T-helper 2 cell treated with Interferon-gamma antibody and Interleukin-4, amounts not matched to agents 100 ng/mL and 5 ng/mL, for 36 hours (primary cell): Measurements from ENCODE around the gene ACOT8. TPM values are rescaled to one million over a fixed set of nuclear protein-coding genes. Genes with fewer than 3 reads are reported as not detected.
"Not testable (repeated sequence)": the region's sequence is repeated elsewhere in the genome, so short reads cannot be mapped to it uniquely, and the experiment has no call there.

Source experiments
- intact Hi-C: fragments of 100-400 bp; cut with micrococcal nuclease; formaldehyde crosslinking; loops from one replicate; pipeline ENCODE4 v1.15.1; 2023
- total RNA-seq: library from RNA; stranded (reverse); gene quantifications from 2 replicates; pipeline ENCODE4 v1.2.3, GENCODE V29; 2022

ACOT8 gene
- total RNA-seq, result 36.6 and 37.1 TPM in 2 replicates

GRCh38 chr20:45857114-45857881 lies at the start of gene ACOT8, which contains the start of gene ZSWIM3:
Gene ACOT8, minus strand, starts transcription at chr20:45857392. Its CDS starts 77 bp downstream, at chr20:45857315.
Gene ZSWIM3, plus strand, starts transcription at chr20:45857614. Its CDS starts 212 bp downstream, at chr20:45857826.
- intact Hi-C loops, result loop anchor here (1.0 to 5.0 kb wide), 9 partner anchors 24 to 494 kb away; partner anchors contain the start of genes CTSA, DNTTIP1, NEURL2 and SNX21

- intact Hi-C loops, result no loop called here
These were observed 48.4 kb upstream of the ACOT8 start for GRCh38 chr20:45905505-45906079.

- intact Hi-C loops, result no loop called here
These were observed 47.7 kb upstream of the ACOT8 start for GRCh38 chr20:45904583-45905504.

GRCh38 chr20:45902199-45902701 lies 45.1 kb upstream of the ACOT8 start:
- intact Hi-C loops, result no loop called here

GRCh38 chr20:45901332-45901731 lies 44.1 kb upstream of the ACOT8 start:
- intact Hi-C loops, result not testable (repeated sequence)

DNA sequence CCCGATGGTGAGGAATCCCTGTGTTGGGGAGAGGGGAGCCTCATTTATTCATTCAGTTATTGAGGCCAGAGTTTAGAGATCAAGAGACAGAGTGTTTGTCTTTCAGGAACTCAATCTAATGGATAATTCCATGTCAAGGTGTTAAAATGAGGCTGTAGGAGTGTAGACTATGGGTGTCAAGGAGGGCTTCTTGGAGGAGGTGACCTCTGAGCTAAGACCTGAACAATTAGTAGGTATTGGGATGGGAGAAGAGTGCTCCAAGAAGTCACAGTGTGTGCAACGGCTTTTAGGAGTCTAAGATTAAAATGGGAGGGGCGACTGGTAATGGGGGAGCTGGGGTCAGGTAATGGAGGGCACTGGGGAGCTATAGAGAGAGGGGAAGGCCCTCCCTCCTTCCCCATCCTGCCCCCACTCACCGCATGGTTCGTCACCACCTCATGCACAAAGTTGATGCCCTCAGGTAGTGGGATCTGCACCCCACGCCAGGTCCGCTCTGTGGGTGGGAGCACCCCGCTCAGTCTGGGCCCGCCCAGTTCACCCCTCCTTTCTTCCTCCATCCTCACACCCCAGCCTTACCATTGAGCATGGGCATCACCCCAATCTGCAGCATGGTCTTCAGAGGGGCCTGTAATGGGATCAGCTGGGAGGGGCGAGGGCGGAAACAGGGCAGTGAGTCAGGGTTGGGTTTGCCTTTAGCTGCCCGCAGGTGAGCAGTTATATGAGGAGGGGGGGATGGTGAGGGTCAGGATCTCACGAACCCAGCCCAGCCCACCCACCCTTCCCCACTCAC lies 42.0 kb upstream of the ACOT8 start:
- intact Hi-C loops, result no loop called here

DNA sequence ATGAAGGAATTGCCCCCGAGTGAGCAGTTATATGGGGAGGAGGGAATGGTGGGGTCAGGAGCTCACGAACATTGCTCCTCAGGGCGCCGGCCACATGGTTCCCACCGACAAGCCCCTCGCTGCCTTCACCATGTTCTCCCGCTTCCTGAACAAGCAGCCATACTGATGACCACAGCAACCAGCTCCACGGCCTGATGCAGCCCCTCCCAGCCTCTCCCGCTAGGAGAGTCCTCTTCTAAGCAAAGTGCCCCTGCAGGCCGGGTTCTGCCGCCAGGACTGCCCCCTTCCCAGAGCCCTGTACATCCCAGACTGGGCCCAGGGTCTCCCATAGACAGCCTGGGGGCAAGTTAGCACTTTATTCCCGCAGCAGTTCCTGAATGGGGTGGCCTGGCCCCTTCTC lies 41.1 kb upstream of the ACOT8 start:
- intact Hi-C loops, result no loop called here

DNA sequence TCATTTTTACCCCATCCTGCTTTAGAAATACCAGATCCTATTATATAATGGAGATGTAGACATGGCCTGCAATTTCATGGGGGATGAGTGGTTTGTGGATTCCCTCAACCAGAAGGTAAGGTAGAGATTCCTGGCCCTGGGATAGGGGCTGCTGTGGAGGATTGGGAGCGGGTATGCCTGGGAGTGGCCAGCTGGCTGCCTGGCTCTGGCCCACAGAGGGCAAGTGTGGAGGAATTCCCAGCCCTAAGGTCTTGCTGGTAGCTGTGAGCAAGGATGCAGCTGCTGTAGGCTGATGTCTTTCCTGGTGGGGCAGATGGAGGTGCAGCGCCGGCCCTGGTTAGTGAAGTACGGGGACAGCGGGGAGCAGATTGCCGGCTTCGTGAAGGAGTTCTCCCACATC lies 40.5 kb upstream of the ACOT8 start:
- intact Hi-C loops, result no loop called here

DNA sequence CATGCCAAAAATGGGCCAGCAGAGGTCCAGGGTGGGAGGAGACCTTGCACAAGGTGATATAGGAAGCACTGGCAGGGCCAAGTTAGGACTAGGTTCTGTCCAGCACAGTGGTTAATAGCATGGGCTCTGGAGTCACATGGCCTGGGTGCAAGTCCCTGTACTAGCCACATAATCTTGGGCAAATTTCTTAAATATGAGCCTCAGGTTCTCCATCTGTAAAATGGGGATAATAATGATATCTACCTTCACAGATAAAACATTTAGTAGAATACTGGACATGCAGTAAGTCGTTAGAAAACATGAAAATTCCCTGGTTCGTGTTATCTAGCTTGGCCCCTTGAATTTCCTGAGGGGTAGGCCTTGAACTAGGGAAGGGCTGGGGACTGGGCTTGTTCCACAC lies 40.1 kb upstream of the ACOT8 start:
- intact Hi-C loops, result no loop called here

DNA sequence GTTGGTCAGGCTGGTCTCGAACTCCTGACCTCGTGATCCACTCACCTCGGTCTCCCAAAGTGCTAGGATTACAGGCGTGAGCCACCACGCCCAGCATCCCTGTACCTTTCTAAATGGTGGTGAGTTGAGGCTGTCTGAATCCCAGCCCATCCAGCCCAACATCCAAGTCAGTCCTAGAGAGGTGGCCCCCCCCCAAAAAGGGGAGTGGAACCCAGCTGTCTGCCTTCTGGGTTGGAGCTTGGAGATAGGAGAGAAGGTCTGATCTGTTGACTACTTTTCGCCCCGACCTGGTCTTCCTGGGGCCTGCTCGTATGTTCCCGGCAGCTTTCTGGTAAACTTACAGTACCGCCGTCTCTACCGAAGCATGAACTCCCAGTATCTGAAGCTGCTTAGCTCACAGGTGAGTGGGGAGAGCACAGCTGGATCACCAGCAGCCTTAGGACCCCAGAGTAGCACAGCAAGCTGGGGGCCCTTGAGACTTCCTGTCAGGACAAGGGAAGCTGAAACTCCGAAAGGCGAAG lies 39.5 kb upstream of the ACOT8 start:
- intact Hi-C loops, result no loop called here

- intact Hi-C loops, result no loop called here
These were observed 37.6 kb upstream of the ACOT8 start for GRCh38 chr20:45894797-45895196.

DNA sequence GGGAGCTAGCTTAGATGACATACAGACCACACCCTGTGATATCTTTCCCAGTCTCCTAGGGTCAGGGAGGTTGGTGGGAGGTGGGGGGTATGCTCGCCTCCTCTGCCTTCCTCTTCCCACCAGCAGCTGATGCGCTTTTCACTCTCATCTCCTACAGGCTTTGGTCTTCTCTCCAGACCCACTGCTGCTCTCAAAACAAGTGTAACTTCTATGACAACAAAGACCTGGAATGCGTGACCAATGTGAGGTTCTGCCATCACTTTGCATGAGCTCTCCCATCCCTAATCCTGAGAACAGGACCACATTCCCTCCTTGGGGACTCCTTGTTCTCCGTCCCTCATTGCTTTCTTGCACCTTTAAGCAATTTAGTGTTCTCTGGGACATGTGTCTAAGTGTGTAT lies 36.6 kb upstream of the ACOT8 start:
- intact Hi-C loops, result no loop called here

GRCh38 chr20:45892828-45893500 lies 35.8 kb upstream of the ACOT8 start:
- intact Hi-C loops, result no loop called here

DNA sequence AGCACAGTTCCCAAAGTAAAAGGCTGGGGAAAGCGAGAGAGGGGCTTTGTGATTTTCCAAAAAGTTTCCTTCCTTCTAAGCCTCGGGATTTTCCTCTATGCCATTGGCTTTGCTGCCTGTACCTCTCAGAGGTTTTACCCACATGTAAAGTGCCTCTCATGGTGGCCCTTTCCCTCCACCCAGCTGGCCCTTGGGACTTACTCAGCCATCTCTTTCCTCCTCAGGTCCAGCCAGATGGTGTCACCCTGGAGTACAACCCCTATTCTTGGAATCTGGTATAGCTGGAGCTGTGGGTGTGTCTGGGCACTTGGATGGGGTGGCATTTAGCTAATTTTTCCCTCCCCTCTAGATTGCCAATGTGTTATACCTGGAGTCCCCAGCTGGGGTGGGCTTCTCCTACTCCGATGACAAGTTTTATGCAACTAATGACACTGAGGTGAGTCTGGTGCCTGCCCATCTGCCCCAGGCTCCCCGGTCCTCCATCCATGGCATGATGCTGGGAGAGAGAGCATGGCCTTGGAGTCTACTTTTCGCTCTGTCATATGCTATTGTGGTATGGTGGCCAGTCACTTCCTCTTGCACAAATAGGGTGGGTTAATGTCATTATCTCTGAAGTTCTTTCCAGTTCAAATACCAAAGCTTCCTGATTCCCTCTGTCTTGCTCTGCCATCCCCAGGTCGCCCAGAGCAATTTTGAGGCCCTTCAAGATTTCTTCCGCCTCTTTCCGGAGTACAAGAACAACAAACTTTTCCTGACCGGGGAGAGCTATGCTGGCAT lies 35.0 kb upstream of the ACOT8 start:
- intact Hi-C loops, result no loop called here

- intact Hi-C loops, result loop anchor here (1.0 to 2.0 kb wide), 6 partner anchors 10 to 80 kb away; partner anchors contain the start of genes ACOT8, PCIF1, UBE2C and ZSWIM1
These were observed 34.1 kb upstream of the ACOT8 start, which contains the start of the genes CTSA and NEURL2 for GRCh38 chr20:45890985-45891983. Gene CTSA, plus strand, starts transcription at chr20:45891335. Its CDS starts 234 bp downstream, at chr20:45891569. Gene NEURL2, minus strand, starts transcription at chr20:45891208. Its CDS starts 217 bp downstream, at chr20:45890991.

DNA sequence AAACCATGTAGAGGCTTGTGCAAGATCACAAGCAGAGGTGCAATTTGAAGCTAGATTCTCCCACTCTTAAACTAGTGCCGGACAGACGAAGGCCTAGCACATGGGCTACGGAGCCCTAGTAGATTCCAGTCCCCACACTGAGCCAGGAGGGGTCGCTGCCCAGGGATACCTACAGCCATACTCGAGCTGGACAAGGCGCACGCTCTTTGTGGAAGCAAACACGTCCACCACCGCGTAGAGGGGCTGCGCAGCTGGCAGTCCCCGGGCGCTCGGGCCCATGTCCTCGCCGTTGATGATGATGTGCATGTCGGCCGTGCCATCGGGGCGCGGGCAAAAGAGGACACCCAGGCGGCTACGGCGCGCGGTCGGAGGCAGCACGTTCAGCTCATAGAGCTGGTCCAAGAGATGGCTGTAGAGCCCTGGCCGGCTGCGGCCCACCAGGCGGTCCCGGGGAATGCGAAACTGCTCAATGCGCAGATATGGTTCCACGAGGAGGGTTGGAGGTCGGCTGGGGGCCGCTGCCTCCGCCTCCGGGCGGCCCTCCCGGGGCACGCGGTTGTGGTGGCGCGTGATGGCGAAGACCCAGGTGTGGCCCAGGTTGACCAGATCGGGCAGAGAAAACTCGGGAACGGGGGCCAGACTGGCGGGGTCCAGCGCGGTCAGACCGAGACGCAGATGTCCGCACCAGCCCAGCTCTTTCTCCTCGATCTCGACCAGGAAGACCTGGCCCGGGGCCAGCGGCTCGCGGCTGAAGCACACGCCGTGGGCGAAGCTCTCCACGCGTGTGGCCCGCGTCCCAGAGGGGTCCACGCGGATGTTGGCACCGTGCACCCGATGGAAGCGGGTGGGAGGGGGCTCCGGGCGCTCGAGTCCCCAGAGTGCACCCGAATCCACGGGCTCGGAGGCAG lies 33.1 kb upstream of the ACOT8 start:
- intact Hi-C loops, result loop anchor here (1.0 to 2.0 kb wide), 4 partner anchors 21 to 80 kb away; partner anchors contain the start of genes ACOT8, UBE2C and ZSWIM3
